Measurements from ENCODE around the gene XPO5.
"Not testable (repeated sequence)": the region's sequence is repeated elsewhere in the genome, so short reads cannot be mapped to it uniquely, and the experiment has no call there.

The XPO5 gene

DNA sequence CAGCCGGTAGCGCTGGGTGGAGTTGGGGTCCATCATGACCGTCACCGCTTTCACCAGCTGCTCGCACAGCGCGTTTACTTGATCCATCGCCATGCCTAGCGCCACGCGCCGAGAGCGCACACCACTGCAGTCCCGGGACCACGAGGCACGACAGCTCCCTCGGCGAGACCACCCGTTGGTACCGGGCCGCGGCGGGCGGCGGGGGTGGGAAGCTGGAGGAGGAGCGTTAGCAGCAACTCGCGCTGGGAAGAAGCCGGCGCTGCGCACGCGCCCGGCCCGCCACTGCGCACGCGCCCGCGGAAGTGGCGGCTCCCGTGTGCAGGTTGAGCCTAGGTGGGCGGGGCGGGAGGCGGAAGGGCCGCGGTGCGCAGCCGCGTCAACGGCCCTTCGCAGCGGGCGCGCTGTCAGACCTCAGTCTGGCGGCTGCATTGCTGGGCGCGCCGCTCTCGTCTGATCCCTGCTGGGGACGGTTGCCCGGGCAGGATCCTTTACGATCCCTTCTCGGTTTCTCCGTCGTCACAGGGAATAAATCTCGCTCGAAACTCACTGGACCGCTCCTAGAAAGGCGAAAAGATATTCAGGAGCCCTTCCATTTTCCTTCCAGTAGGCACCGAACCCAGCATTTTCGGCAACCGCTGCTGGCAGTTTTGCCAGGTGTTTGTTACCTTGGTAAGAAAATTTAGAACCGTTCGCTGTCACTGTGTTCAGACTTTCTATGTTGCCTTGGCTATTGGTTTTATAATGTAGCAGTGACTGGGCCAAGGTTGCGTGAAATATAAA is at the start of gene XPO5, which contains the start of gene POLH:
Gene XPO5 (minus strand): TSS at position 267 of the 780 bp plus-strand sequence. CDS start 174 bp downstream, at position 93.
Gene POLH (plus strand): TSS at position 414 of the 780 bp plus-strand sequence. CDS start 6,135 bp downstream, outside the sequence.
- DNase-seq = peak; percentile 75 to 88 (median 83)

DNA sequence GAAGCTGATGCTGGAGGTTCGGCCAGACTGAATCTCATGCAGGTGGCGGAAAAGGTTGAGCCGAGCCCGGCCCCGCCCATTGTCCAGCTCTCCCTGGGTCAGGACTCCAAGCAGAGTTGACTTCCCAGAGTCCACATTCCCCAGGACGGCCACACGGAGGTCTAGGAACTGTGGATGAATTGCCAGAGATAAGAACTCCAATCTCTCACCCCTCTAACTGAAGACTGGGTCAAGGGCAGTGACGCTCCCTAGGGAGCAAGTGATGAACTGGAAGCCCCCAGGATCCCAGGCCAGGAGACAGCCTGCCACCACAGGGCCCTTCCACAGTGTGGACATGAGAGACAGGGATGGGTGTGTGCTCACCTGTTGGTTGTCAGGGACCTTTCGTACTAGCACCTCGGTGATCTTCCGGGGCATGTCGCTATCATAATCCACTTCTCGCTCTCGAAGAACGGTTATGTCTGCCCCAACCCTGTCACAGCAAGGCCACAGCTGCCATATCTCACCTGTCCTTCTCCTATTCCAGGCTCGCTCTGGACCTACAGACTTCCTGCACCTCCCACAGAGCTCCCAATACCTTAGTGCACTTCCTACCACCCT is 49.7 kb upstream of the XPO5 start:
- no peak for DNase-seq

GRCh38 chr6:43624786-43625288 is 49.0 kb upstream of the XPO5 start:
- no peak for DNase-seq

GRCh38 chr6:43623880-43624785 is 48.3 kb upstream of the XPO5 start:
- no peak for DNase-seq

DNA sequence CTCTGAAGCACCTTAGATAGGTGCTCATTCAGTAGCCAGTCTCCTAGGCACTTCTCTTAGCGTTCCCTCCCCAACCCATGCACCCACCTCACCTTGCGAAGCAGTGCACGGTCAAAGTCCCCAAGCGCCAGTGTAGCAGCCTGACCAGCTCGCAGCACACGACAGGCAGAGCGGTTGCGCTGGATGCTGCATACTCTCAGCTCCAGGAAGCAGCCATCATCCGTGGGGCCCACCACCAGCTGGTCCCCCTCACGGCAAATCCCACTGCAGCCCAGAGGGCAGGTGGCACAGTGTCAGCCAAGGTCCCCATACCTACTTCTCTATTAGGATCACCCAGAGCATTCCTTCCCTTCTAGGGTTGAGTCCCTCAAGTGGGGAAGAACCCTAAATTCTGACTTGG is 46.7 kb upstream of the XPO5 start:
- no peak for DNase-seq

DNA sequence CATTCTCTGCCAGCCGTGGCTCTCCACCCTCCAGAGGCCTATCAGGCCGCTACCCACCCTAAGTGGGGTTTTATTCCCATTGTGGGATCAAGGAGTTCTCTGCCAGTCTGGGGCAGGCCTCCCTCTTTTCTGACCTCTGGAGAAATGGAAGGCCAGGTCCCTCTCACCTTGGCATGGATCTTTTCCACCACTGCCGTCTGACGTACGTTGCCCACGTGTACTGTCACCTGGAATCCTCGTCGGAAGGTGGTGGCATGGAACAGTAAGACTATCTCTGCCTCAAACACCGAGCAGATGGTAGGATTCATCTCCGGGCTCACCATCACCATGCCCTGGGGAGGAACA is 46.0 kb upstream of the XPO5 start:
- no peak for DNase-seq

- no peak for DNase-seq
Observed at GRCh38 chr6:43621078-43621835, 45.4 kb upstream of the XPO5 start.

- no peak for DNase-seq
Observed at GRCh38 chr6:43616725-43617472, 41.1 kb upstream of the XPO5 start.

DNA sequence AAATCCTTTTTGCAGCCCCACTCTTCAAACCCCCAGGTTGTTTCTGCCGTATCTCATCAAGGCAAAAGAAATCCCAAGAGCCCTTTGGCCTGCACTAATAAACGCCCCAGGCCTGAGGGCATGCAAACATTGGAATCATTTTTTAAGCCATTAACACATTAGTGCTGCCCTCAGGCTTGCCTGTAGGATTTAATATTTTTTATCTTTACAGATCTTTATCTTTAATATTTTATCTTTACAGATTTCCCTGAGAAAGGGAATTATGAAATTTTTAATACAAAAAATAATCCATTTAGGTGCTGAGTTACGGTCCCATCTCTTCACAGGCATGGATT is 38.5 kb upstream of the XPO5 start:
- no peak for DNase-seq

DNA sequence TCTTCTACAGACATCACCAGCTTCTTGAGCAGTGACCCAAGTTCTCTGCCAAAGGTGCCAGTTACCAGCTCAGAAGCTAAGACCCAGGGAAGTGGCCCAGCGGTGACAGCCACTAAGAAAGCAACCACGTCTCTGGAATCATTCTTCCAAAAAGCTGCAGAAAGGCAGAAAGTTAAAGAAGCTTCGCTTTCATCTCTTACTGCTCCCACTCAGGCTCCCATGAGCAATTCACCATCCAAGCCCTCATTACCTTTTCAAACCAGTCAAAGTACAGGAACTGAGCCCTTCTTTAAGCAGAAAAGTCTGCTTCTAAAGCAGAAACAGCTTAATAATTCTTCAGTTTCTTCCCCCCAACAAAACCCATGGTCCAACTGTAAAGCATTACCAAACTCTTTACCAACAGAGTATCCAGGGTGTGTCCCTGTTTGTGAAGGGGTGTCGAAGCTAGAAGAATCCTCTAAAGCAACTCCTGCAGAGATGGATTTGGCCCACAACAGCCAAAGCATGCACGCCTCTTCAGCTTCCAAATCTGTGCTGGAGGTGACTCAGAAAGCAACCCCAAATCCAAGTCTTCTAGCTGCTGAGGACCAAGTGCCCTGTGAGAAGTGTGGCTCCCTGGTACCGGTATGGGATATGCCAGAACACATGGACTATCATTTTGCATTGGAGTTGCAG is 38.0 kb upstream of the XPO5 start:
- DNase-seq = no peak

- no peak for DNase-seq
Observed at GRCh38 chr6:43610431-43610830, 34.6 kb upstream of the XPO5 start.

- no peak for DNase-seq
Observed at GRCh38 chr6:43609402-43609801, 33.6 kb upstream of the XPO5 start.

GRCh38 chr6:43608807-43609206 is 33.0 kb upstream of the XPO5 start:
- no peak for DNase-seq

- peak; percentile 16 to 29 (median 22) for DNase-seq
Observed at GRCh38 chr6:43608310-43608763, 32.5 kb upstream of the XPO5 start.

- no peak for DNase-seq
Observed at GRCh38 chr6:43606019-43606418, 30.2 kb upstream of the XPO5 start.

DNA sequence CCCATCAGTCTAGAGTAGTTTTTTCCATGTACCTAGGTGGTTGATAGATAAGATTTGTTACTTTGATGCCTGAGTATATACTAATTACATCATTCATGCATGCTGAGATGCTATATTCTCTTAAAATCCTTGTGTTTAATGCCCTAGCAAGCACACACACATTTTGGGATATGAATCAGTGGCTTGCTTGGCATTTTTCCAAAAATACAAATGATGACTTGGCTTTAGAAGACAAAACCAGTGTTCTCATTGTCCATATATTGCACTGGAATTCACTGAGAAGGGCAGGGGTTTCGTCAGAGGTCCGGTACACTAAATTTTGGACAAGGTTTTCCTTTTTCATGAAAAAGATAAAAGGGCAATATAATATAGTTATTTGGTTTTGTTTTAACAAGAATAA is 28.3 kb upstream of the XPO5 start:
- no peak for DNase-seq

- DNase-seq = no peak
Observed at GRCh38 chr6:43600595-43600994, 24.8 kb upstream of the XPO5 start.

DNA sequence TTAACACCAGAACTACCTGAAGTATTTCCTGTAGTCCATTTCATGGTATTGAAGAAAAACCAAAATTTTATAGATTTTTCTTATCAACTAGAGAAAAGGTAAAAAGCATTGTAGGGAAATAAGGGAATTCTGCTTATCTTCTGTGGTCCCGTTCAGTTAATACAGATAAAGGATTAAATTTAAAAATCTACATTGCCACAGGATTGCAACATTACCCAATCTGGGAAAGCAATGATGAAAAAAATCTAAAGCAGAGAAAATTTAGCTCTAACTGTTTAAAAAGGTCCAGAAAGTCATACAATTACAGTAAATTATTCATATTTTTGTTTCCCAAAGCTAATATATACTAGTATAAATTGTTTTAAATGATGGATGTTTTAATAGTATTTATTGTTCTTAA is 18.1 kb upstream of the XPO5 start:
- DNase-seq = no peak

- DNase-seq = not testable (repeated sequence)
Observed at GRCh38 chr6:43589564-43589963, 13.7 kb upstream of the XPO5 start.

DNA sequence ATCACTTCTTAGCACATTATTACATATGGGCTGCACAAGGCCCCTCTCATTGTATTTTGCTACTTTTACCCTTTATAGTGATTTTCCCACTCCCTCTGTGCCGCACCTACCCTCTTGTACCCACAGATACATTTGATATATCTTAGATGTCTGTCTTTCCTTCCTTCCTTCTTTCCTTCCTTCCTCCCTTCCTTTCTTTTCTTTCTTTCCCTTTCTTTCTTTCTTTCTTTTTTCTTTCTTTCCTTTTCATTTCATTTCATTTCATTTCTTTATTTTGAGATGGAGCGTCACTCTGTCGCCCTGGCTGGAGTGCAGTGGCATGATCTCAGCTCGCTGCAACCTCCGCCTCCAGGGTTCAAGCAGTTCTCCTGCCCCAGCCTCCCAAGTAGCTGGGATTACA is 12.4 kb upstream of the XPO5 start:
- no peak for DNase-seq

GRCh38 chr6:43584892-43585570 is 9.2 kb upstream of the XPO5 start:
- DNase-seq = peak in 1 of 4 experiments; percentile 7

Measured in activated CD4-positive, CD25-positive, alpha-beta regulatory T cell (primary cell).